Muscle of leg (tissue), 11 donors: ENCODE results near the gene IL12A. TPM values are rescaled to one million over a fixed set of nuclear protein-coding genes. Genes with fewer than 3 reads are reported as not detected.
A peak's percentile ranks its signal among the peaks of the same experiment; 100 is the strongest.

Experiments used
- DNase-seq: peaks from one replicate; pipeline ENCODE4 v3.0.0; 2013
- H3K27ac ChIP-seq: one replicate; pipeline ENCODE4 v1.5.1; 2013; ENCODE audit warnings: mild to moderate bottlenecking, low read length, control low read depth
- H3K27me3 ChIP-seq: one replicate; pipeline ENCODE4 v1.6.1; 2013; ENCODE audit warnings: low read length; ENCODE audit not compliant: control insufficient read depth, insufficient read depth
- H3K36me3 ChIP-seq: one replicate; pipeline ENCODE4 v1.6.1; 2013; ENCODE audit warnings: low read length; ENCODE audit not compliant: control insufficient read depth, insufficient read depth
- H3K4me1 ChIP-seq: one replicate; pipeline ENCODE4 v1.6.1; 2013; ENCODE audit warnings: low read length; ENCODE audit not compliant: control insufficient read depth, insufficient read depth
- H3K4me3 ChIP-seq: one replicate; pipeline ENCODE4 v1.5.1; 2013; ENCODE audit warnings: low read length, control low read depth
- H3K9me3 ChIP-seq: replicated peaks from 2 replicates; pipeline ENCODE4 v1.6.1; 2013; ENCODE audit warnings: low read depth, low read length; ENCODE audit not compliant: control insufficient read depth
- WGBS: methylation state at CpG from one replicate; pipeline ENCODE4 v1.1.5; 2013; ENCODE audit warnings: missing lambda C conversion rate; ENCODE audit not compliant: insufficient coverage; 5-methylcytosine and 5-hydroxymethylcytosine counted together
- polyA plus RNA-seq, 8 donors: library from polyadenylated mRNA; unstranded; fragments of 120-200 nt; gene quantifications; one replicate each; pipeline versions ENCODE4 v1.2.1 to v1.2.3, GENCODE V29; 2013; ENCODE audit warnings: inconsistent platforms in 1 of 8, low replicate concordance in 1 of 8; ENCODE audit not compliant: insufficient read length in 8 of 8, insufficient read depth in 1 of 8
- total RNA-seq: library from RNA; stranded (reverse); fragments of 120-200 nt; gene quantifications from one replicate; pipeline ENCODE4 v1.2.4, GENCODE V29; 2013

The IL12A gene
- total and polyA plus RNA-seq, 9 donors = 0.50 to 1.7 (median 0.98) TPM

GRCh38 chr3:159953325-159954085, 35.1 kb upstream of the IL12A start:
- Histone ChIP-seq H3K4me3 (no peak overlapping the region), H3K4me1 (no peaks in the 10 kb centered on the region), H3K9me3 (no peaks in the 10 kb centered on the region), H3K27ac (no peak overlapping the region), H3K36me3 (no peaks in the 10 kb centered on the region), H3K27me3 (no peaks in the 10 kb centered on the region)
- WGBS = no CpG with 5 or more reads among the region's 2 CpGs
- DNase-seq = no peak

- Histone ChIP-seq H3K4me3 (no peak overlapping the region), H3K9me3 (no peaks in the 10 kb centered on the region)
- 75% methylated on average over 2 of the region's 11 CpGs for WGBS
These were observed 28.2 kb upstream of the IL12A start for GRCh38 chr3:159960188-159961148.

GRCh38 chr3:159964166-159964973, 24.3 kb upstream of the IL12A start:
- Histone ChIP-seq H3K4me3 (no peak overlapping the region), H3K4me1 (no peaks in the 10 kb centered on the region), H3K9me3 (no peaks in the 10 kb centered on the region), H3K27ac (no peak overlapping the region), H3K27me3 (no peaks in the 10 kb centered on the region), H3K36me3 (no peaks in the 10 kb centered on the region)
- WGBS = 80% methylated on average over 4 of the region's 7 CpGs
- no peak for DNase-seq

More at GRCh38 chr3:159960188-159961148, 28.2 kb upstream of the IL12A start:
- DNase-seq = no peak
- Histone ChIP-seq H3K27me3 (no peaks in the 10 kb centered on the region), H3K27ac (no peak overlapping the region), H3K4me1 (no peaks in the 10 kb centered on the region), H3K36me3 (no peaks in the 10 kb centered on the region)

GRCh38 chr3:159971311-159971710, 17.3 kb upstream of the IL12A start:
- Histone ChIP-seq H3K27me3 (no peaks in the 10 kb centered on the region), H3K9me3 (no peaks in the 10 kb centered on the region), H3K4me3 (no peak overlapping the region), H3K4me1 (no peaks in the 10 kb centered on the region), H3K36me3 (no peaks in the 10 kb centered on the region), H3K27ac (no peak overlapping the region)
- DNase-seq = no peak
- WGBS = 89% methylated on average over 4 of the region's 7 CpGs

GRCh38 chr3:159977295-159977694, 11.3 kb upstream of the IL12A start:
- WGBS = no CpG with 5 or more reads among the region's 6 CpGs
- Histone ChIP-seq H3K9me3 (no peaks in the 10 kb centered on the region), H3K27me3 (no peaks in the 10 kb centered on the region), H3K4me1 (no peaks in the 10 kb centered on the region), H3K4me3 (no peak overlapping the region), H3K27ac (no peak overlapping the region), H3K36me3 (no peaks in the 10 kb centered on the region)
- DNase-seq = no peak

GRCh38 chr3:159978353-159978752, 10.3 kb upstream of the IL12A start:
- Histone ChIP-seq H3K36me3 (no peaks in the 10 kb centered on the region), H3K4me3 (no peak overlapping the region), H3K4me1 (no peaks in the 10 kb centered on the region), H3K27ac (no peak overlapping the region), H3K27me3 (no peaks in the 10 kb centered on the region), H3K9me3 (no peaks in the 10 kb centered on the region)
- whole genome bisulfite sequencing = 80% methylated on average over 1 of the region's 3 CpGs
- peak; percentile 14 for DNase-seq

- Histone ChIP-seq H3K9me3 (no peaks in the 10 kb centered on the region), H3K27me3 (no peaks in the 10 kb centered on the region), H3K36me3 (no peaks in the 10 kb centered on the region), H3K4me1 (no peaks in the 10 kb centered on the region), H3K4me3 (no peak overlapping the region), H3K27ac (no peak overlapping the region)
- DNase-seq = no peak
- no CpG with 5 or more reads among the region's 1 CpG for WGBS
These were observed 9.5 kb upstream of the IL12A start for GRCh38 chr3:159978918-159979703.

- no peak overlapping the region for H3K27ac ChIP-seq
- WGBS = 80% methylated on average over 3 of the region's 4 CpGs
- H3K9me3 ChIP-seq = no peaks in the 10 kb centered on the region
- no peaks in the 10 kb centered on the region for H3K36me3 ChIP-seq
- DNase-seq = no peak
- H3K4me3 ChIP-seq = no peak overlapping the region
- no peaks in the 10 kb centered on the region for H3K27me3 ChIP-seq
- H3K4me1 ChIP-seq = no peaks in the 10 kb centered on the region
These were observed 6.1 kb upstream of the IL12A start for GRCh38 chr3:159982442-159982974.

- Histone ChIP-seq H3K36me3 (no peaks in the 10 kb centered on the region), H3K9me3 (peaks cover 3% of the 10 kb centered on the region), H3K27ac (no peak overlapping the region), H3K4me1 (peaks cover 4% of the 10 kb centered on the region), H3K4me3 (no peak overlapping the region), H3K27me3 (peaks cover 2% of the 10 kb centered on the region)
- peak; percentile 2 for DNase-seq
- 63% methylated on average over 4 of the region's 5 CpGs for WGBS
These were observed 1.3 kb upstream of the IL12A start for GRCh38 chr3:159987291-159987711.
